ENCODE measurements around the gene PIP5K1A.
A peak's percentile ranks its signal among the peaks of the same experiment; 100 is the strongest.
"Not testable (repeated sequence)": the region's sequence is repeated elsewhere in the genome, so short reads cannot be mapped to it uniquely, and the experiment has no call there.

PIP5K1A gene

GRCh38 chr1:151198254-151199127, at the start of gene PIP5K1A:
Gene PIP5K1A (plus strand): TSS chr1:151198552. CDS start chr1:151198997, 445 bp downstream.
- peak; percentile 96 to 97 for DNase-seq (ENCODE audit: low read depth in 2 of 2)

GRCh38 chr1:151156515-151156819, 41.9 kb upstream of the PIP5K1A start, which contains the start of gene TNFAIP8L2:
Gene TNFAIP8L2 (plus strand): TSS chr1:151156649. CDS start chr1:151158698, 2,049 bp downstream.
- peak; percentile 73 to 74 for DNase-seq (ENCODE audit: low read depth in 2 of 2)

DNA sequence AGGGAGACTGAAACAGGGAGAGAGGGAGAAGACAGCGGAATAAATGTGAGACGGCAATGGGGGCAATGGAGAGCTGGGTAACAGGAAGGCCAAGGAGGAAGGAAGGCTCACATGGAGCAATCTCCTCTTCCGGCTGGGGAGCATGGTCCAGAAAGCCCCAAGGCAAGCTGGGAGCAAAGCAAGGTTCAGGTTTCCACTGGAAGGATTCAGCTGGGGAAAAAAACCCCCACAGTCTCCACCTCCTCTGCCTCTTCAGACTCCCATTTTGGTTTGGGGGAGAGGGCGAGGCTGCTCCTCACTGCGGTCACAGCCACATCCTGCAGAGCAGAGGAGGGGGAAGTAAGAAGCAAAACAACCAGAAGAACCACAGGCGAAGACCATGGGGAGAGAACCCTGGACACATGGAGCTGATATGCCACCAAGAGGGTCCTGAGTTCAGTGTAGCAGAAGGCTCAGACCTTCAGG, 41.3 kb upstream of the PIP5K1A start:
- DNase-seq (ENCODE audit: low read depth in 2 of 2), result peak; percentile 54 to 60

DNA sequence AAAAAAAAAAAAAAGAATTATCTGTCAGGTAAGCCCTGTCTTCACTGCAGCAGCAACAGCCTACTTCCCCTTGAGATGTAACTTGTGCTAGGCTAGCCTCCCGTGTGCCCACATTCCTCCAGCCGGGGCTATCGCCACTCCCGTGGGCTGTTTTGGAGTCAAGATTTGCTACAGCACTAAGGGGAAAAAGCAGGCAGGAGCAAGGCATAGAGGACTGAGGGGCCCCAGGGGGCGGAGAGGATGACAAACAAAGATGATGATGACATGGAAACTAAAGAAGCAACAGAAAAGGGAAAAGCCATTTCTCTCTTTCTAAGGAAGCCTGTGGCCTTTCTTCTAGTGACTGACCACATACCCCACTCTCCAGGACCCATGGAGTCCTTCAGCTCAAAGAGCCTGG, 40.0 kb upstream of the PIP5K1A start:
- DNase-seq (ENCODE audit: low read depth in 2 of 2), result peak in 1 of 2 donors; percentile 61

GRCh38 chr1:151158751-151159251, 39.6 kb upstream of the PIP5K1A start:
- DNase-seq (ENCODE audit: low read depth in 2 of 2), result no peak

- DNase-seq (ENCODE audit: low read depth in 2 of 2), result no peak
Measured at GRCh38 chr1:151159373-151159772, 39.0 kb upstream of the PIP5K1A start.

DNA sequence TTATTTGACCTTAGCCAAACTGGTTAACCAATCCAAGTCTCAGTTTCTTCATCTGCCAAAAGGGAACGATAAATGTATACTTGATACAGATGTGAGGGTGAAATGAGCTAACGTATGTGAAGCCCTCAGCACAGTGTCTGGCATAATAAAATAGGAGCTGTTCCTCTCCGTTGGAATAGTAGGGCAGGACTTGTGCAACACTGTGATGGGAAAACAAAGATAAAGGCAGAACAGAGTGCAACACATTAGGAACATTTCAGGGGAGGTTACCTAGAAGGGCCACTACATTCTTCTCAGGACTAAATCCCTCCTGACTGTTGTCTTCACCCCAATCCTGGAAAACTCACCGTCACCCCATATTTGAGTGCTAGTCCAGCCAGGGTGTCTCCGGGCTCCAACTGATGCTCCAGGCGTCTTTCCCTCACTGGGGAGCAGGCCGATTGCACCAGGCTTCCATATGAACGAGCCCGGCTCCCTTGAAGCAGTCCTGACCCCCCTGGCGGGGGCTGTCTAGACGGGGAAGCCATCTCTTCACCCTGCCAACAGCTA, 33.5 kb upstream of the PIP5K1A start:
- no peak for DNase-seq (ENCODE audit: low read depth in 2 of 2)

DNA sequence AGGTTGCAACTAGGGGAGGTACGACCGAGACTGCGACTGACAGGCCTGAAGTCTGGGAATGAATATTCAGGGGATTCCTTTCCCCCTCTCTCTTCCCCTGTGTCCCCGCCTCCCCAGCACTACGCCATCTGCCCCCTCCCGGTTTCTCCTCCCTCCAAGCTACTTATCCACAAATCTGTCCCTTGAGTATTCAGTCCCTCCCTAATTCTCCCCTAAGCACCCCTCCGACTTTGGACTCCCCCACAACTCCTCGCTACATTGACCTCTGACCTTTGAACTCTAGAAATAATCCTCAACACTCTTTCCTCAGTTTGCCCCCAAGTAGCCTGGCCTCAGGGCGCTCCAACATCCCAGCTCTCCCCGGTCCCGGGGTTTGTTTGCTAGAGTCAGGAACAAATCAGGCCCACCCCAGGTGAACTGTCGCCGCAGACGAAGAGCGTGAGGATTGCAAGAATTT, 33.0 kb upstream of the PIP5K1A start:
- DNase-seq (ENCODE audit: low read depth in 2 of 2), result no peak

- DNase-seq (ENCODE audit: low read depth in 2 of 2), result peak; percentile 90 to 94
Measured at GRCh38 chr1:151165738-151166504, 32.4 kb upstream of the PIP5K1A start, which contains the start of the genes LYSMD1 and SCNM1. Gene LYSMD1 (minus strand): TSS chr1:151165902. CDS start chr1:151165258, 644 bp downstream. Gene SCNM1 (plus strand): TSS chr1:151166144. CDS start chr1:151166153, 9 bp downstream.

- DNase-seq (ENCODE audit: low read depth in 2 of 2), result no peak
Measured at GRCh38 chr1:151166505-151166956, 31.8 kb upstream of the PIP5K1A start.

DNA sequence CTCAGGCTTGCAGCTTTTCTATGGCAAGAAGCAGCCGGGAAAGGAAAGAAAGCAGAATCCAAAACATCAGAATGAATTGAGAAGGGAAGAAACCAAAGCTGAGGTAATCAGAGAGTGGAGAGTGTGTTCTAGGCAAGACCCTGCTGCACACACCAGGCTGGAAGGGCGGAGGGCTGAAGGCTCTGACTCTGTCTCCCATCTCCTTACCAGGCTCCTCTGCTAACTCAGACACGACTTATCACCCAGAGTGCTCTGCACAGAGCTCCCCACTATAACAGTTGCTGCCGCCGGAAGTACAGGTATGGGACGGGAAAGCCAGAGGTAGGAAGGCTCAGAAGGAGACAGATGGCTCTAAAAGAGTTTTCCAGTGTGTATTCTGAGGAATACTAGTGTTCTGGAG, 31.2 kb upstream of the PIP5K1A start:
- no peak for DNase-seq (ENCODE audit: low read depth in 2 of 2)

DNA sequence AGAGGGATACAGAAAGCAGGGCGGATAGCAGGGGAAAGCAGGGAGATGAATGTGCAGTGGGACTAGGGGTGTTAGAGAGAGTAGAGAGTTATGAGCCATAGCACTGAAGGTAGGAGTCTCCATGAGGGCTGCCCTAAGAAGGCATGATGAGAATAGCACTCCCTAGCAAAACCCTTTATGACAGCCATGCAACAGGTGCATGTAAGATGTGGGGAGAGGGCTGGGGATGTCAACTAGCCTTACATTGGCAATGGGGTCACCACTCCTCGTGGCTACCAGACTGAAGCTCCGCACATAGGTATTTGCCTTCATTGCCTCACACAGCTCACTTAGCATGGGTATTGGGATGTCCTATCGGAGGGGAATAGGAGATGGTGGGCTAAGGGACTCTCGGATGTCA, 27.2 kb upstream of the PIP5K1A start:
- no peak for DNase-seq (ENCODE audit: low read depth in 2 of 2)

- DNase-seq (ENCODE audit: low read depth in 2 of 2), result no peak
Measured at GRCh38 chr1:151175041-151175741, 23.2 kb upstream of the PIP5K1A start.

- DNase-seq (ENCODE audit: low read depth in 2 of 2), result no peak
Measured at GRCh38 chr1:151175863-151176262, 22.5 kb upstream of the PIP5K1A start, which contains the start of gene TMOD4. Gene TMOD4 (minus strand): TSS chr1:151175981. CDS start chr1:151174875, 1,106 bp downstream.

GRCh38 chr1:151176514-151177045, 21.8 kb upstream of the PIP5K1A start:
- DNase-seq (ENCODE audit: low read depth in 2 of 2), result no peak

GRCh38 chr1:151184211-151184610, 14.1 kb upstream of the PIP5K1A start:
- no peak for DNase-seq (ENCODE audit: low read depth in 2 of 2)

DNA sequence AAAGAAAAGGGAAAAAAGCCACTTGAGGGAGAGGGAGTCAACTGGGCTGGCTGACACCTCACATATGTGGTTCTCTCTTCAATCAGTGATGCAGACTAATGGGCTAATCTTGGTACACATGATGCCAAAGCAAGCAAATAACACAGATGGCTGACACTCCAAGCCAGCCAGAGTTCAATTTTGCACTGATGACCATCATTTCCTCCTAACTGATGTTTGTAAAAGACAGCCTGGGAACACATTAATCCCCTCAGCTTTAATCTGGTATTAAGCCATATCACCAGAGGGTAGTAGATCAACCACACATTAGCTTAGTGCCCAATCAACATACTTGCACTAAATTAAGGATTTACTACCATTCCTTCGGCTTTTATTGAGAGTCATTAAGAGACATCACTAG, 11.1 kb upstream of the PIP5K1A start:
- no peak for DNase-seq (ENCODE audit: low read depth in 2 of 2)

- not testable (repeated sequence) for DNase-seq (ENCODE audit: low read depth in 2 of 2)
Measured at GRCh38 chr1:151188667-151189066, 9.7 kb upstream of the PIP5K1A start.

DNA sequence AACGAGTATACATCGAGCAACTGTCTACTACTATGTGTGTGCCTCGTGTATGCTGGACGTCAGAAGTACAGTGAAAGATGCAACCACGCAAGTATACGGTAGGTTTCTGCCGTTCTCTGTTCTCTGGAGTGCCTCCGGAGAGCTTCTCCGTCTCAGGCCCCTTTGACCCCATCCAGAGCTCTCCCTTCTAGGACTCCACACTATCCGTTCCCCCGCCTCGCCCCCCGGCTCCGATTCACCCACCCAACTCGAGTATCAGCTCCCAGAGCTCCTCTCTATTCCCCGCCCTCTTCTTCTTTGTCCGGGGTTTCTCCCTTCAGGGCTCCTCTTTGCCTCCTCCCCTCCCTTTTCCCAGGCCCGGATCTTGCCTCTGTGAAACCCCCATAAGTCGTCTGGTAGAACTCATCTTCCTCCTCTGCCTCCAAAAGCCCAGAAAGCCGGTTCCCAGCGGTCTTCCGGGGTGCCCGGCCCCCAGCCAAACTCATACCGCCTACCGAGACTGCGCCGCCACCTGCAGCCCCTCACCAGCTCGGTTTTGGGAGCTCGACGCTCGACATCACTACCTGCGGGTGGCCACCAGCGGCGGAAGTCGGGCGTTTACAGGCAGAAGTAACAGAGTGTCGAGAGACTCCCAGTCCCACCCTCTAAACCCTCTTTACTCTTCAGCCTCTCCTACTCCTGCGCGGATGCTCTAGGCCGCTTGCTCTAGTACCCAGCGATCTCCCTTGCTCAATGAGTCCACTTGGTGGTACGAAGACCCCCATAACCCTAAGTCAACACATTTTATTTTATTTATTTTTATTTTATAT, 8.5 kb upstream of the PIP5K1A start, which contains the start of gene VPS72:
Gene VPS72 (minus strand): TSS at position 561 of the 809 bp plus-strand sequence. CDS start 76 bp downstream, at position 485.
- DNase-seq (ENCODE audit: low read depth in 2 of 2), result peak; percentile 79 to 82

DNA sequence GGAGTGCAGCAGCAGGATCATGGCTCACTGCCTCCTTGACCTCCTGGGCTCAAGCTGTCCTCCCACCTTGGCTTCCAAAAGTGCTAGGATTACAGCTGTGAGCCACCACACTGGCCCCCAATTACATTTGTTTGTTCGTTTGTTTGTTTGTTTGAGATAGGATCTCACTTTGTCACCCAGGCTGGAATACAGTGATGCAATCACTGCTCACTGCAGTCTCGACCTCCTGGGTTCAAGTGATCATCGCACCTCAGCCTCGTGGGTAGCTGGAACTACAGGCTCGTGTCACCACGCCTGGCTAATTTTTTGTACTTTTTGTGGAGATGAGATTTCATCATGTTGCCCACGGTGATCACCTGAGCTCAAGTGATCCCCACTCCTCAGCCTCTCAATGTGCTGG, 6.3 kb upstream of the PIP5K1A start:
- DNase-seq (ENCODE audit: low read depth in 2 of 2), result no peak
